ENCODE measurements around the gene CAVIN4.
A peak's percentile ranks its signal among the peaks of the same experiment; 100 is the strongest.

Gene CAVIN4, protein sequence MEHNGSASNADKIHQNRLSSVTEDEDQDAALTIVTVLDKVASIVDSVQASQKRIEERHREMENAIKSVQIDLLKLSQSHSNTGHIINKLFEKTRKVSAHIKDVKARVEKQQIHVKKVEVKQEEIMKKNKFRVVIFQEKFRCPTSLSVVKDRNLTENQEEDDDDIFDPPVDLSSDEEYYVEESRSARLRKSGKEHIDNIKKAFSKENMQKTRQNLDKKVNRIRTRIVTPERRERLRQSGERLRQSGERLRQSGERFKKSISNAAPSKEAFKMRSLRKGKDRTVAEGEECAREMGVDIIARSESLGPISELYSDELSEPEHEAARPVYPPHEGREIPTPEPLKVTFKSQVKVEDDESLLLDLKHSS

GRCh38 chr9:100577776-100578448 lies at the start of gene CAVIN4:
CAVIN4 (plus strand) TSS chr9:100578079; CDS start chr9:100578144, 65 bp downstream.
- no peak for FAIRE-seq

- FAIRE-seq = no peak
These were observed 43.5 kb upstream of the CAVIN4 start for GRCh38 chr9:100534401-100534800.

- no peak for FAIRE-seq
These were observed 37.6 kb upstream of the CAVIN4 start for GRCh38 chr9:100540327-100540726.

DNA sequence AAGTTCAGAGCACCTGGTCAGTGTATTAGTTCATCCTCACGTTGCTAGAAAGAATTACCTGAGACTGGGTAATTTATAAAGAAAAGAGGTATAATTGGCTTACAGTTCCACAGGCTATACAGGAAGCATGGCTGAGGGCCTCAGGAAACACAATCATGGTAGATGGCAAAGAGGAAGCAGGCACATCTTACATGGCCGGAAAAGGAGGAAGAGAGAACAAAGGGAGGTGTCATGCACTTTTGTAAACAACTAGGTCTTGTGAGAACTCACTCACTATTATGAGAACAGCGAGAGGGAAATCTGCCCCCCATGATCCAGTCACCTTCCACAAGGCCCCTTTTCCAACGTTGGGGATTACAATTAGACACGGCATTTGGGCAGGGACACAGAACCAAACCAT lies 28.8 kb upstream of the CAVIN4 start:
- no peak for FAIRE-seq

DNA sequence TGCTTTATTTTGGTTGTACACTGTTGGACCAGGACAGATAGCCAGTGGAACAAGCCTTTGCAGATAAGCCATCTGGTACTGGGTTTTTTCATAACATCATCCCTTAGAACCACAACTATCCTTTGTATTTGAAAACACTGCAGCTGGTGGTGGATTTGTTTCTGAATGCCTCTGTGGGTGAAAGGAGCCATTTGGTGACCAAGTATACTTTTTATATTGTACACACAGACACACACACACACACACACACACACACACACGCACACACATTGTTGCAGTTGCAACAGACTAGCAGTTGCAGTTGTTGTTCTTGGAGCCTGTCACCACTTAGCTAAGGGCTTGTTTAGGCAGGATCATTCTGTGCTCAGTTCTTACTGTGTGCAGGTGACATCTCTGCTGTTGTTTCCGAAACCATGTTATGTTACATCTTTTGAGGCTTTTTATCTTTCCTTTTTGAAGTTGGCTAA lies 22.9 kb upstream of the CAVIN4 start:
- no peak for FAIRE-seq

- FAIRE-seq = no peak
These were observed 22.4 kb upstream of the CAVIN4 start for GRCh38 chr9:100555471-100555870.

GRCh38 chr9:100557053-100557452 lies 20.8 kb upstream of the CAVIN4 start:
- no peak for FAIRE-seq

GRCh38 chr9:100561256-100561655 lies 16.6 kb upstream of the CAVIN4 start:
- no peak for FAIRE-seq

- FAIRE-seq = no peak
These were observed 10.0 kb upstream of the CAVIN4 start for GRCh38 chr9:100567856-100568255.

DNA sequence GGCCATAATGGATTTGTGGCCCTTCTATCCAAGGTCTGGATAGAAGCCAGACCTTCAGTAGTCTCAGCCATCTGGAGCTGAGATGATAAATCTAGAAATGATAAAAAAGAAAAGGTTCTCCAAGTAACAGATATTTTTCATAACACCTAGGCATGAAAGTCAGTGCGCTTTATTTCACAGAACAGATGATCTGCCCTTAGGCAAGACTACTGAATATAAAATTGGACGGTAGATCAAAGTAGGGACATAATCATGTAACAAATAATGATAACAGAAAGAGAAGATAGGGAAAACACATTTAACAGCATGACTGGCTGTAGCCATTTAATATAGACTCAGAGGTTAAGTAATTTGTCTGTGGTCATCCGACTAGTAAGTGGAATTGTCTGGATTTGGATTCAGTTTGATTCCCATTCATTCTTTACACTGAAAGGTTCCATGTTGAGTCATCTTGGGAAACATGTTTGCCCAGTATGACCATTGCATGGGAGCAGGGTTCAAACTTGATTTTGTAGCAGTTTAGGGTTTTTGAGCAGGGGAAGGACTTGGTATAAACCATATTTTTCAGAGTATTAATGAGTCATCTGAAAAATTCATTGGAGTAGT lies 4.1 kb upstream of the CAVIN4 start:
- no peak for FAIRE-seq

- no peak for FAIRE-seq
These were observed 2.9 kb upstream of the CAVIN4 start for GRCh38 chr9:100575006-100575405.

- FAIRE-seq = no peak
These were observed 2.0 kb upstream of the CAVIN4 start for GRCh38 chr9:100575765-100576386.

DNA sequence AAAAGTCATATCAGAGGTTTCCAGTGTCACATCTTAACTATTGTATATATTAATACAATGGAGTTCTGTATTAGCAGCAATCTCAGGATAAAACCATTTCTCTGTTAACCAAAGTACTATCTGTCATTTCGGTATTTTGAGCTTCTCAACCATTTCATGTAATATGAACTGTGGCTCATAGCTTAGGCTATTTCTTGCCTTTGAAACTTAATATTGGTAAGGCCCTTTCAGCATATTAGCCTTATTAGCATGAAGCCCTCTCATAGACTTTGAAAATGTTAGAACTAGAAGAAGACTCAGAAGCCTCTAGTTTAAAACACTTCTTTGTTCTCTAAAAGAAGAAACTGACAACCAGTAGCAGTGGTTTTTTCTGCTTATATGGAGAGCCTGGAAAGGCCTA lies 731 bp downstream of the CAVIN4 start:
- no peak for FAIRE-seq

DNA sequence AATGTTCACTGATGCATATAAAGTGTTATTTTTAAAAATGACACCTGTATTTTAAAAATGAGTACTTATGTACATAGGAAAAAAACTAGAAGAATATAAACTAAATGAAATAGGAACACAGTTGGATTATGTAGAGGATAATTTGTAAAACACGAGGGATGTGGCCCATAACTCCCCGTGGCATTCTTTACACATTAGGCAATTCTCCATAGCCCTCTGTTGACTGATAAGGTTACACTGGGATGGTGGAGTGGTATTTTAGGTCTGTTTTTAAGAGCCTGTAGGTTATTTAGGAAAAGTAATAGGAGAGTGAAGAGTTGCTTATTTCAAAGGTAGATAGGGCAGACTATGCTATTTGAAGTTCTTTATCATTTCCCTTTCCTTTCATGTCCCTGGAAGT lies 1.8 kb downstream of the CAVIN4 start:
- peak; percentile 48 for FAIRE-seq

GRCh38 chr9:100580257-100580656 lies 2.4 kb downstream of the CAVIN4 start:
- FAIRE-seq = no peak

DNA sequence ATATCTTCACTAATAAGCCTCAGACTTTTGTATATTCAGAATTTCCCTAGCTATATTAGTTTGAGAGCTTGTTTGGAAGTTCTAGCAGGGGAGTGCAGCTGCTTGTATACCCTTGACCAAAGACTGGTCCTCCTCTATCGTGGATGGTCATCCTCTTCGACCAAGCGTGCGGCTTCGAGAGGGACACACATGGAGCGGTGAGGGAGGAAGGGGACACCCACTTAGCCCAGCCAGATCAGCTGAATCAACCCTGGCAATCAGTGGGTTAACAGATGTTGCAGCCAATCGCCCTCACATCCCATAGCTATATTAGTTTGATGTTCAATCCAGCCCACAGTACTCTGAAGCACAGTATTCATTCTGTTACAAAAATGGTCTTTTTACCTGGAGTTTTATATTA lies 3.2 kb downstream of the CAVIN4 start:
- FAIRE-seq = no peak

- FAIRE-seq = no peak
These were observed 3.8 kb downstream of the CAVIN4 start for GRCh38 chr9:100581661-100582060.

DNA sequence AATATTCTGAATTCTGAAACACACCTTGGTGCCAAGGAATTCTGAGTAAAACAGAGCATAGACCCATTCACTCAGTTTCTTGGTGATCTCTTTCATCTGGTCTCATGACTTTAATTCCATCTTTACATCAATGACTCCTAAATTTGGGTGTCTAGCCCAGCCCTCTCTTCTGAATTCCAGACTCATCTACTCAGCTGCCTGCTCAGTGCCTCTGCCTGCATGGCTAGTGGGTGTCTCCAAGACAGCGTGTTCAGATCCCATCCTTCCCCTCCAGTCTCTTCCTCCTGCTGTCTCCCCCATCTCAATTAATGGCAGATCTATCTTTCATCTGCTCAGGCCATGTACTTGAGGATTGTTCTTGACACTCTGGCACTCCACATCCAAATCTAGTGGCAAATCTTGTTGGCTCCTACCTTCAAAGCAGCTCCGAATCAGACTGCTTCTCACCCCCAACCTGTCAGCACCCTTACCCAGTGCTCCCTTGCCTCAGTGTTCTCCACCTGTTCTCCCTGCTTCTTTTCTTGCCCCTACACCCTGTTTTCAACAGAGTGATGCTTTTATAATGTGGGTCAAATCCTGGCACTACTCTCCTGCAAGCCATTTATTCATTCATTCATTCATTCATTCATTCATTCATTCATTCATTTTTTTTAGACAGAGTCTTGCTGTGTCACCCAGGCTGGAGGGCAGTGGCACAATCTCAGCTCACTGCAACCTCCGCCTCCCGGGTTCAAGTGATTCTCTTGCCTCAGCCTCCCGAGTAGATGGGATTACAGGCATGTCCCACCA lies 5.3 kb downstream of the CAVIN4 start:
- no peak for FAIRE-seq

DNA sequence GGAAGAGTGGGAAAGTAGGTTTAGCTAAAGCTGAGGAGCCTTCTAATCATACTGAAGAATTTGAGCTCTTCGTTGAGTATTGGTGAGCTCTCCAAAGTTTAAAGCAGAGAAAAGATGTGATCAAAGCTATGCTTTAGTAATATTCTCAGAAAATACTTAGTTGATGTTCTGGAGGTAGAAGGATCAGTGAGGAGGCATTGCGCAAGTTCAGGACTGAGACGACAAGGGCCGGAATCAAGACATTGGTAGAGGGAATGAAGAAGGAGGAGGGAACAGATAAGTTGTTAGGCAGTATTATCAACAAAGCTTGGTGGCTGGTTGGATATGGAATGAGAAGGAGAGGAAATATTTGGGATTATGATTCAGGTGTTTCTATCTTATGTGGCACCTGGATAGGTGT lies 7.1 kb downstream of the CAVIN4 start:
- FAIRE-seq = no peak

- no peak for FAIRE-seq
These were observed 8.2 kb downstream of the CAVIN4 start for GRCh38 chr9:100586093-100586492.

- FAIRE-seq = no peak
These were observed 9.5 kb downstream of the CAVIN4 start for GRCh38 chr9:100587375-100587774.

DNA sequence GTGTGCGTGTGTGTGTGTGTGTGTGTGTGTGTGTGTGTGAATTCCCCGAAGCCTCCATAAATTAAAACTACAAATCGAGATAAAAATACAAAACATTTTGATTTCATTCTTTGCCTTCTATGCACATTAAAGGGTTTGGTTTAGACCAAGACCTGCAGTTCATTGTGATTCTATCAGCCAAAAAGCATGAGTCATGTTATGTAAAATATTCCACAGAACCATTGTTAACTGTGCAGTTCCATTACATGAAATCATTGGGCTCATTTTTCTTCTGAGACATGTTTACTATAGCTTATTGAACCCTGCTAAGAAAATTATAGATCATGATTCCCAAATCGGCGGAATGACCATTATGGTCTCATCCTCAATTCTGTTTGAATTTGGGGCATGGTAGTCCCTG lies 11.7 kb downstream of the CAVIN4 start:
- FAIRE-seq = no peak

- no peak for FAIRE-seq
These were observed 12.6 kb downstream of the CAVIN4 start for GRCh38 chr9:100590481-100590880.
